Tibial artery (tissue), 4 donors: ENCODE data around the gene NTM.

Experiments used
- DNase-seq, 2 donors: peaks; one replicate each; pipeline ENCODE4 v3.0.0-alpha.2; 2019
- H3K27ac ChIP-seq, 2 donors: fragments of 200-600 bp; sonication (generic) in 1 of 2; 1 replicate in 1 of 2; 2 replicates in 1 of 2; pipeline ENCODE4 v1.5.1; 2018 to 2019; ENCODE audit warnings: mild to moderate bottlenecking in 1 of 2
- H3K27me3 ChIP-seq, 2 donors: fragments of 200-600 bp; sonication (generic) in 1 of 2; one replicate each; pipeline versions ENCODE4 v1.5.1 to v1.6.0; 2016 to 2019
- H3K36me3 ChIP-seq, 3 donors: fragments of 200-600 bp; sonication (generic) in 2 of 3; one replicate each; pipeline ENCODE4 v1.5.1; 2016 to 2019; ENCODE audit warnings: mild to moderate bottlenecking in 2 of 3
- H3K4me1 ChIP-seq, 4 donors: fragments of 200-600 bp; sonication (generic) in 2 of 4; 1 replicate in 3 of 4; 2 replicates in 1 of 4; pipeline ENCODE4 v1.5.1; 2016 to 2019
- H3K4me3 ChIP-seq, 2 donors: fragments of 200-600 bp; sonication (generic) in 1 of 2; 1 replicate in 1 of 2; 2 replicates in 1 of 2; pipeline ENCODE4 v1.5.1; 2018 to 2019; ENCODE audit warnings: mild to moderate bottlenecking in 2 of 2
- H3K9me3 ChIP-seq, 3 donors: fragments of 200-600 bp; sonication (generic) in 1 of 3; one replicate each; pipeline ENCODE4 v1.5.1; 2016 to 2019
- intact Hi-C: fragments of 100-400 bp; cut with DNase I; formaldehyde crosslinking; loops from one replicate; pipeline ENCODE4 v1.15.0; 2023; ENCODE audit warnings: low total_unique reads
- TF ChIP-seq, protein P1 (sequence below), 2 experiments: fragments of 200-600 bp in 1 of 2; fragments of 450-650 bp in 1 of 2; IDR thresholded peaks; one replicate each; pipeline ENCODE4 v1.5.1; 2017 to 2019; ENCODE audit warnings: antibody characterized with exemption in 2 of 2, mild to moderate bottlenecking in 1 of 2, moderate library complexity in 1 of 2

NTM gene

DNA sequence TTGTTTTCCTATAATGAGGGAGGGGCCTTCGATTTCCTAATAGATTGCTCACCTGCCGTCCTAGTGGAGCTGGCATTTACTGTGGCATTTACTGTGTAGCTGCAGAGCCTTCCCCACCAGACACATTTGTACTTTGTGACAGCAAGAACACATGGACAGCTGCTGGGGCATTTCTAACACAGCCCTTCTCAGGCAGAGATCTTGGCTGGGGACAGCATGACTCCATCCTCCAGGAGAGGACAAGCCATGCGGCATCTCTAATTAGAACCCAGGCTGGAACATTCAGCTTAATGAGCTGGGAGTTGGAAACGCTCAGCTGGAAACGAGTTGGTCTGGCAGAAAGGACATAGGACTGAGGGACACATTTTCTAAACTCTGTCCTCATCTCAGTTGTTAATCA lies 887.5 kb downstream of the NTM start:
- no peaks in the 10 kb centered on the region for H3K36me3 ChIP-seq
- H3K9me3 ChIP-seq: no peaks in the 10 kb centered on the region
- no peaks in the 10 kb centered on the region for H3K4me1 ChIP-seq
- intact Hi-C loops: no loop called here
- TF ChIP-seq, protein P1, sequence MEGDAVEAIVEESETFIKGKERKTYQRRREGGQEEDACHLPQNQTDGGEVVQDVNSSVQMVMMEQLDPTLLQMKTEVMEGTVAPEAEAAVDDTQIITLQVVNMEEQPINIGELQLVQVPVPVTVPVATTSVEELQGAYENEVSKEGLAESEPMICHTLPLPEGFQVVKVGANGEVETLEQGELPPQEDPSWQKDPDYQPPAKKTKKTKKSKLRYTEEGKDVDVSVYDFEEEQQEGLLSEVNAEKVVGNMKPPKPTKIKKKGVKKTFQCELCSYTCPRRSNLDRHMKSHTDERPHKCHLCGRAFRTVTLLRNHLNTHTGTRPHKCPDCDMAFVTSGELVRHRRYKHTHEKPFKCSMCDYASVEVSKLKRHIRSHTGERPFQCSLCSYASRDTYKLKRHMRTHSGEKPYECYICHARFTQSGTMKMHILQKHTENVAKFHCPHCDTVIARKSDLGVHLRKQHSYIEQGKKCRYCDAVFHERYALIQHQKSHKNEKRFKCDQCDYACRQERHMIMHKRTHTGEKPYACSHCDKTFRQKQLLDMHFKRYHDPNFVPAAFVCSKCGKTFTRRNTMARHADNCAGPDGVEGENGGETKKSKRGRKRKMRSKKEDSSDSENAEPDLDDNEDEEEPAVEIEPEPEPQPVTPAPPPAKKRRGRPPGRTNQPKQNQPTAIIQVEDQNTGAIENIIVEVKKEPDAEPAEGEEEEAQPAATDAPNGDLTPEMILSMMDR (IDR thresholded peaks at IDR 0.05): no peak
- DNase-seq: no peak
- no peaks in the 10 kb centered on the region for H3K27me3 ChIP-seq
- H3K27ac ChIP-seq: no peak overlapping the region
- no peak overlapping the region for H3K4me3 ChIP-seq

DNA sequence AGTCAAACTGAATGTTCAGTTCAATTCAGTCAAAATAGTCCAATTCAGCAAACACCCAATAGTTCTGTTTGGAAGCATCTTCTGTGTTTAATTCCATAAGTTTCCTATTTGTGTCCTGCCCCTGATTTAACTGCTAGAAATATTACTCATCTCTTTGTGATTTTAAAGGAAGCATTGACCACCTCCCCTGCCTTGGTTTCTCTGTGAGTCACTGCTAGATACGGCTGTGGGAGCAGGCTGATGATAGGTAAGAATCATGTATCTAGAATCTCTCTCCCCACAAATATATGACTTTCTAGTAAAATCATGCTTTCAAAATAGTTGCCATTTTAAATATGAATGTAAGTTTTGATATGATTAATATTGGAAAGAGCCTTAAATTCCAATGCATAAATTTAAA lies 888.5 kb downstream of the NTM start:
- H3K27ac ChIP-seq: no peak overlapping the region
- no peaks in the 10 kb centered on the region for H3K36me3 ChIP-seq
- H3K4me3 ChIP-seq: no peak overlapping the region
- no peaks in the 10 kb centered on the region for H3K4me1 ChIP-seq
- intact Hi-C loops: no loop called here
- H3K9me3 ChIP-seq: no peaks in the 10 kb centered on the region
- DNase-seq: no peak
- no peaks in the 10 kb centered on the region for H3K27me3 ChIP-seq
- TF ChIP-seq, protein P1 (IDR thresholded peaks at IDR 0.05): no peak

DNA sequence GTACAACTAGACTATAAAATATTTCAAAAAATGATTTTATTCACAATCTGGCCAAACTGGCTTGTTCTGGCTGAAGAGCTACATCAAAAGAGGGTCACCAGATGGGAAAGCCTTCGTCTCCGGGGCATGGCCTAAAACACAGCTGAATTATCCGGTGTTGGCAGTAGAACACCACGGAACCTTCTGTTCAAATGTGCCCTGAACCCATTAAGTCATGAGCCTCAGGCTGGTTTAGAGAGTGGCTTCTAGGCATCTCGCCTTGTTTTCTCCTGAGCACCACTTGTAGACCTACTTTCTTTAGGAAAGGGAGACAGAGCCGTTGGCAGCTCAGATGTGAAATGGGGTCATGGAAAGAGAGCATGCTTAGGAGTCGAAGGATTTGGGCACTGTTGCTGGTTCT lies 890.2 kb downstream of the NTM start:
- no peaks in the 10 kb centered on the region for H3K4me1 ChIP-seq
- TF ChIP-seq, protein P1 (IDR thresholded peaks at IDR 0.05): no peak
- intact Hi-C loops: no loop called here

DNA sequence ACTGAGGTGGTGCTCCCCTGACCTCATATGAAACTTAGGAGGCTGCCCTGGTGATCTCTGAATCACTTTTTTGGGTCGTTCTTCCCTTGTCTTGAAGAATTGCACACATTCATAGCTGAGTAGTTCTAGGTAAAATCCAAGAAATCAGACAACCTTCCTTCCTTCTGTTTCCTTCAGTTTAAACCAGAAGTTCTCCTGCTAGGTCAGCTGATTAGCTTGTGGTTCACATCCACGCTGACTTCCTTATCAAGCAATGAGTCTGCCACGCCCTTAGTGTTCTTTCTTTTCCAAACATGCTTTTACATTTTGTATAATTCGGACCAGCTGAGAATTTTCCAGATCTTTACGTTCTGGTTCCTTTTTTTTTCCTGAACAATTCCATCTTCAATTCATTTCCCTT lies 892.8 kb downstream of the NTM start:
- Histone ChIP-seq H3K36me3 (no peaks in the 10 kb centered on the region), H3K4me3 (no peak overlapping the region), H3K9me3 (no peaks in the 10 kb centered on the region), H3K27ac (no peak overlapping the region), H3K27me3 (no peaks in the 10 kb centered on the region), H3K4me1 (no peaks in the 10 kb centered on the region)
- no peak for DNase-seq
- TF ChIP-seq, protein P1 (IDR thresholded peaks at IDR 0.05): no peak
- intact Hi-C loops: no loop called here

More for the DNA sequence above, 890.2 kb downstream of the NTM start:
- Histone ChIP-seq H3K27ac (no peak overlapping the region), H3K36me3 (no peaks in the 10 kb centered on the region), H3K27me3 (no peaks in the 10 kb centered on the region), H3K9me3 (no peaks in the 10 kb centered on the region), H3K4me3 (no peak overlapping the region)
- DNase-seq: no peak

DNA sequence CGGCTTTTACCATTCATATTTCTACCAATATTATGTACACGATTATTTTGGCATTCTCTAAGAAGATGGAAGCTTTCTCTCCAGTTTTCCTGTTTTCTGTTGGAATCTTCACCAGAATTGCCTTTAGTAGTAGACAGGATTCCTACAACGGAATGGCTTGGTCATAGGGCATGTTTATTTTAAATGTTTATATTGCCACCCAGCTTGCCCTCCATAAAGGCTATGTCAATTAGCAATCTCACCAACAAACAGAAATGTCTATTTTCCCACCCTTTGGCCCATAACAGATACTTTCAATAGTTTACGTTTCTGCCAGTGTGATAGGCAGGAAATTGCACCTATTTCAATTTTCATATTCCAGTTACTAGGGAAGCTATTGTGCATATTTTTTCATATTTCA lies 893.5 kb downstream of the NTM start:
- Histone ChIP-seq H3K4me1 (no peaks in the 10 kb centered on the region), H3K4me3 (no peak overlapping the region), H3K36me3 (no peaks in the 10 kb centered on the region), H3K27ac (no peak overlapping the region), H3K9me3 (no peaks in the 10 kb centered on the region), H3K27me3 (no peaks in the 10 kb centered on the region)
- intact Hi-C loops: no loop called here
- TF ChIP-seq, protein P1 (IDR thresholded peaks at IDR 0.05): no peak
- DNase-seq: no peak

GRCh38 chr11:132264616-132265015 lies 894.2 kb downstream of the NTM start:
- H3K4me1 ChIP-seq: no peaks in the 10 kb centered on the region
- intact Hi-C loops: no loop called here
- TF ChIP-seq, protein P1 (IDR thresholded peaks at IDR 0.05): no peak

More at GRCh38 chr11:132264616-132265015, 894.2 kb downstream of the NTM start:
- Histone ChIP-seq H3K9me3 (no peaks in the 10 kb centered on the region), H3K27me3 (no peaks in the 10 kb centered on the region), H3K4me3 (no peak overlapping the region), H3K36me3 (no peaks in the 10 kb centered on the region), H3K27ac (no peak overlapping the region)
- DNase-seq: no peak
